Stimulated activated CD8-positive, alpha-beta memory T cell treated with anti-CD3 and anti-CD28 coated beads, Interleukin-4, amount 100 ng/mL, for 1 hour (primary cell): ENCODE results near the gene DHCR24.

Experiments
- DNase-seq, 2 donors: peaks; one replicate each; pipeline ENCODE4 v3.0.0-alpha.2; 2020; ENCODE audit warnings: low read depth in 2 of 2, low spot score in 1 of 2

The DHCR24 gene

DNA sequence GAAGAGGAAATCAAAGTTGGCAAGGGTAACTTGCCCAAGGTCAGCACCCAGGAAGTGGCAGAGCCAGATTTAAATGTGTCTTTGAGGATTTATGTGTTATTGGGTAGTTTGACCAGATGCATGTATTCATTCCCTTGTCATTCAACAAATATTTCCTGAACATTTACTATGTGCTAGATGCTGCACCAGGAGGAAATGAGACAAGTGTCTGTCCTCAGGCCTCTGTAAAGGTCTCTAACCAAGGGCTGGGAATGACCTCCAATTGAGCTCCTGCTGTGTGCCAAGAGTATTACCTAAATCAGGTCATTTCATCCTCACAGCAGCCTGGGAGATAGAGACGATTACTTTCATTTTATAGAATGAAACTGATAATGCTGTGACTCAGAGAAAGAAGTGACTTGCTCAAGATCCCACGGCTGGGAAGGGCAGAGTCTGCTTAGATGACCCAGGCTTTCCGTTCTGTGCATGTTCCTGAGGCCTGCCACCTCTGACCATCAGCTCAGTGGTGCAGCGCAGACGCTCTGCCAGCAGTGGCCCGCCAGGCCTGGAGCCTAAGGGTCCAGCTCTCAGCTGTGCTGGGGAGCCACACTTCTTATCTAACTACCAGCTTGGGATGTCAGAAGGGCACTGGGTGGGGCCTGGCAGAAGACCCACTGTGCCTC, 82.4 kb downstream of the DHCR24 start:
- no peak for DNase-seq

DNA sequence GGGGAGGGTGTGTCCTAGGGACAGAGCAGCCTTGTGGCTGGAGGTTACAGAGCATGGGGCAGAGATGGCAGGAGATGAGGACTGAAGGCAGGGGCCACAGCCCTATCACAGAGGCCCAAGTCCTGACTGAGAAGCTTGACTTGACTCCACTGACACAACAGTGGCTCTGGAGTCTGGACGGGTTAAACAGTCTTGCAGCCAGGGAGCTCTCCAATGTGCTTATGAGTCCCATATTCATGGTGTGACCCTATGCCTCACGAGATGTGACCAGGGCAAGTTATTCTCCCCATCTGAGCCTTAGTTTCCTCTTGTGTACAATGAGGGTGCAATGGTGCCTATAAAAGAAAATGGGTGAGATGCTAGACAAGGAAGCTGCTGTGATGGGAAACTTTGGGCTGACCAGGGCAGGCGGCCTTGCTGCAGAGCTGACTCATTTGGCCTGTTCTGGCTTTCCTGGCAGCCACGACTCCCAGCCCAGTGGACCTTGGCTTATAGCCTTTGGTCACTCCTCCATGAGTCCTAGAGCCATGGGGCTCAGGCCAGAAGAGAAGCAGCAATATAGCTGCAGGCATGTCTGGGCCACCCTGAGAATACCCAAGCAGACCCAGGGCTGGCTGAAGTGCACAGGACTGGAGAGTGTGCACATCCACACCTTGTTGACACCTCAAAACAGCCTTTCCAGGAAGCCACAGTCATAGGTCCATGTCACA, 83.1 kb downstream of the DHCR24 start:
- no peak for DNase-seq

DNA sequence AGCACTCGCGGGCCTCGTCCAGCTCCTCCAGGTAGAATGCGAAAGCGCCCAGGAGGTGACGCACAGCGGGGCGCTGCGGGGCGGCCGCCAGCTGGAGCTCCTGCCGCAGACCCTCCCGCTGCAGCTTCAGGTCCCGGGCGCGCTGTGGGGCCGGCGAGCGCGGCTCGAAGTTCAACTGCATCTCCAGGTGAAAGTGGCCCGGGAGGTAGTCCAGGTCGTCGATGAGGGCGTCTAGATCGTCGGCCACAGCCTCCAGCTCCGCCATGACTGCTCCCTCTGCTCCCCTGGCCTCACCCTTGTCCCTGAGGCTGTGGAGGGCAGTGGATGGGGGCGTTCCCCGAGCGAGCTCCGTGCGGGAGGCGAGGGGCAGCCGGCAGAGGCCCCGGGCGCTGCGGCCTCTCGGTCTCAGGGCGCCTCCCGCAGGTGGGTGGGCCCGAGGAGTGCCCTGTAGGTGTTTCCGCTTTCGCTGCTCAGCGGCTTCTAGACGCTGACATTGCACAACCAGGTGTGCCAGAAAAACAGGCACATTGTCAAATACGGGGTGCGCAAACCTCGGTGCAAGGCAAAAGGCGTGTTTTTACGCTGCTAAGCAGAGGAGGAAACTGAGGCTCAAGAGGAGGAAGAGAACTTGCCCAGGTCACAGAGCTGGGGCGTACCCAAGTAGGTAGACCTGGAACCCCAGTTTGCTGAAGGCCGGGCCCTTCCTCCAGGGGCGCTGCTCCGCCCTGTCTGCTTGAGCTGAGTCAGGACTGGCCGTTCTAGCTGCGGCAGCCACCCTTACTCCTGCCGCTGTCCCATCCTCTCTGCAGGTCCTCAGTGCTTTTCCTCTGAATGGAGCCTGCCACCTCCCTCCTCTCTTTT, 85.9 kb downstream of the DHCR24 start, which contains the start of gene TTC22:
Gene TTC22, minus strand, starts transcription at position 425 of the 861 bp plus-strand sequence. Its CDS starts 160 bp downstream, at position 265.
- peak; percentile 40 for DNase-seq

DNA sequence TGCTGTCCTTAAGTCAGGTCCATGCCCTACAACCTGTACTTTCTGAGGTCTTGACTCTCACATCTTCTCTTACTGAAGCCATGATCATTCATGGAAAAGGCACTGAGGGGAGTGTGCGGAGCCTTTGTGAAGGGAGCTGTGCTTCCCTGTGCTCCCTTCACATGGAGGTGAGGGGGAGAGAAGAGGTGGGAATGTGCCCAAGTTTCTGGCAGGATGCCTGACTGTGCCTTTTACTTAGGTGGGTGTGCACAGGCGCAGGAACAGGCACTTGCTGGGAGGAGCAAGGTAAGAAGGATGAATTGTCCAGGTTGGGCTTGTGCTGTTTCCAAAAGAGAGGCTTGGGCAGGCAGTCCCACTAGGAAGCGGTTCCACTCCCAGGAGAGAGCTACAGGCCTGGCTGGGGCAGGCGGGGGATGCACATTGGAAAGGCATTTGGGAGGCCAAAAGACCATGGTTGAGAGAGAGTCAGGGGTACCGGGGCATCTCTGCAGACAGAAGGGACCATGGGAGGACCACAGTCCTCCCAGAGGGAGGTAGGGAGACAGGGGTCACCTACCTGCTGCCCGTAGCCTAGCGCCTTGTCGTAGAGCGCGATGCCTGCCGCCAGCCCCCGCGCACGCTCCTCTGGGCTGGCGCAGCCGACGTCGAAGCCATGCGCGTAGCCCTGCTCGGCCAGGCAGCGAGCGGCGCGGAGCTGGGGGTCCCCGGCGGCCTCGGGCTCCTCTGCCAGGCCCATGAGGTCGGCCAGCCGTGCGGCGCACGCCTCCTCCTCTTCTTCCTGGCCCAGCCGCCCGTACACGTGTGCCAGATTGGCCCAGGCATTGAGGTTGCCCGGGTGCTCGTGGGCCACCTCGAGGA, 86.7 kb downstream of the DHCR24 start:
- DNase-seq, result no peak
